ENCODE data around the gene GSTA3. TPM values are rescaled to one million over a fixed set of nuclear protein-coding genes. Genes with fewer than 3 reads are reported as not detected.

Gene GSTA3
- total and polyA plus RNA-seq, 2 of the 4 experiments (the other 2 are of a cell fraction) = not detected

GRCh38 chr6:52849137-52849536, 60.4 kb downstream of the GSTA3 start:
- no peak overlapping the region for H2BK15ac ChIP-seq (ENCODE audit: low read depth, low read length)
- ChIA-PET CTCF (no interaction called here), POLR2A (ENCODE audit: unreplicated experiment) (no interaction called here)

More at GRCh38 chr6:52849137-52849536, 60.4 kb downstream of the GSTA3 start:
- intact Hi-C loops (cut with micrococcal nuclease) (no loop called here), dilution Hi-C loops (cut with HindIII; ENCODE audit: low sequenced_read_pairs, unreplicated experiment) (no loop called here), in situ Hi-C loops (cut with MboI; ENCODE audit: low sequenced_read_pairs) (no loop called here)
- H3K27ac ChIP-seq (ENCODE audit: insufficient read depth, low read length) = no peak overlapping the region
- H3K4me2 ChIP-seq (ENCODE audit: low read depth, low read length) = no peak overlapping the region
- WGBS, 2 experiments (ENCODE audit: extremely low coverage in 2 of 2, insufficient read length in 1 of 2) = 75% methylated on average over 4 of the region's 4 CpGs; no CpG with 5 or more reads in 1 of the 2 experiments
- no peak overlapping the region for H2BK120ac ChIP-seq (ENCODE audit: low read depth, low read length)
- no peak overlapping the region for H3K23ac ChIP-seq (ENCODE audit: low read depth, low read length)
- H3K36me3 ChIP-seq (ENCODE audit: control insufficient read depth, insufficient read depth, low read length) = no peaks in the 10 kb centered on the region
- H3K9me1 ChIP-seq (ENCODE audit: insufficient read depth, low read length) = no peaks in the 10 kb centered on the region
- H2AK9ac ChIP-seq (replicated peaks; ENCODE audit: low read depth, low read length, poor library complexity) = no peak overlapping the region
- H3K9ac ChIP-seq (ENCODE audit: low read depth, low read length) = no peak overlapping the region
- H2AFZ ChIP-seq (replicated peaks; ENCODE audit: low read length, poor library complexity) = no peak overlapping the region
- H2BK5ac ChIP-seq (ENCODE audit: low read depth, low read length, poor library complexity, severe bottlenecking) = no peak overlapping the region
- no peak for ATAC-seq (ENCODE audit: low read depth)
- H2AK5ac ChIP-seq (ENCODE audit: low read depth, low read length) = no peak overlapping the region
- H3K14ac ChIP-seq (replicated peaks; ENCODE audit: low read depth, low read length) = no peak overlapping the region
- H3K9me3 ChIP-seq (ENCODE audit: control insufficient read depth, insufficient read depth, low read length) = peaks cover 12% of the 10 kb centered on the region
- H3K79me1 ChIP-seq (ENCODE audit: low read depth in 1 of 2, low read length in 2 of 2) = no peaks in the 10 kb centered on the region
- no peaks in the 10 kb centered on the region for H4K20me1 ChIP-seq (ENCODE audit: insufficient read depth, low read length)
- H3K4ac ChIP-seq (ENCODE audit: low read depth, low read length) = no peak overlapping the region
- H3K4me1 ChIP-seq (ENCODE audit: control insufficient read depth, insufficient read depth, low read length) = no peaks in the 10 kb centered on the region
- H3K4me3 ChIP-seq (ENCODE audit: insufficient read depth, low read depth, low read length) = no peak overlapping the region
- no peak overlapping the region for H3K18ac ChIP-seq (ENCODE audit: low read depth, low read length)
- no peak for DNase-seq
- H3K56ac ChIP-seq (ENCODE audit: extremely low read depth, insufficient read depth, low read length) = no peak overlapping the region
- H4K5ac ChIP-seq (ENCODE audit: low read depth, low read length) = no peak overlapping the region
- H2BK20ac ChIP-seq (ENCODE audit: low read depth, low read length) = no peak overlapping the region
- no peak overlapping the region for H4K91ac ChIP-seq (ENCODE audit: insufficient read depth, low read depth, low read length)
- no peak overlapping the region for H4K8ac ChIP-seq (ENCODE audit: low read depth in 2 of 2, low read length in 2 of 2)
- no TSS peak for BruUV-seq (replicated peaks)
- H3K27me3 ChIP-seq (ENCODE audit: control insufficient read depth, insufficient read depth, low read length) = peaks cover 22% of the 10 kb centered on the region
- TF ChIP-seq BHLHE40 (IDR thresholded peaks at IDR 0.05; ENCODE audit: low read depth, low read length) (no peak), MAFK (IDR thresholded peaks at IDR 0.05; ENCODE audit: low read depth, low read length) (no peak), RCOR1 (IDR thresholded peaks at IDR 0.05; ENCODE audit: insufficient replicate concordance, low read length) (no peak), MXI1 (IDR thresholded peaks at IDR 0.05; ENCODE audit: borderline replicate concordance, low read depth, low read length) (no peak), CTCF (conservative IDR thresholded peaks at IDR 0.05; ENCODE audit: low read depth, low read length) (no peak), MAZ (IDR thresholded peaks at IDR 0.05; ENCODE audit: borderline replicate concordance, low read depth, low read length) (no peak), USF2 (IDR thresholded peaks at IDR 0.05; ENCODE audit: low read depth, low read length) (no peak), RAD21 (IDR thresholded peaks at IDR 0.05; ENCODE audit: low read length) (no peak)

Data from IMR-90 (cell line).